SK-N-MC (cell line): ENCODE results near the gene KRT16.

Source experiments
- DNase-seq: peaks from one replicate; pipeline ENCODE4 v3.0.0-alpha.2; 2011; ENCODE audit warnings: low read depth, low spot score
- H3K27ac ChIP-seq: fragments of 200-600 bp; sonication (generic); 2 replicates; pipeline ENCODE4 v1.5.1; 2016; ENCODE audit warnings: mixed run types
- H3K36me3 ChIP-seq: fragments of 200-600 bp; sonication (generic); 2 replicates; pipeline ENCODE4 v1.6.1; 2017; ENCODE audit warnings: antibody characterized with exemption, low read length, mixed read lengths; ENCODE audit not compliant: insufficient read depth
- H3K4me3 ChIP-seq: fragments of 200-600 bp; sonication (generic); 2 replicates; pipeline ENCODE4 v1.5.1; 2016
- H3K9ac ChIP-seq: fragments of 200-600 bp; sonication (generic); 2 replicates; pipeline ENCODE4 v1.8.0; 2017; ENCODE audit warnings: mixed run types, mixed read lengths; ENCODE audit not compliant: insufficient read length
- H3K9me3 ChIP-seq: fragments of 200-600 bp; sonication (generic); 2 replicates; pipeline ENCODE4 v1.6.1; 2017; ENCODE audit warnings: low read depth, mild to moderate bottlenecking, antibody characterized with exemption, low read length, moderate library complexity, mixed read lengths
- EZH2 ChIP-seq: fragments of 200-600 bp; sonication (generic); IDR thresholded peaks from one replicate; pipeline ENCODE4 v1.6.1; 2017; ENCODE audit warnings: antibody characterized with exemption
- FOXP2 ChIP-seq: optimal IDR thresholded peaks from 2 replicates; pipeline ENCODE3; 2011; ENCODE audit warnings: mild to moderate bottlenecking, moderate library complexity; ENCODE audit not compliant: insufficient read depth; ENCODE audit errors: extremely low read length, control extremely low read depth
- POLR2AphosphoS5 ChIP-seq: IDR thresholded peaks from 2 replicates; pipeline ENCODE4 v1.6.1; 2012; ENCODE audit warnings: mild to moderate bottlenecking, low read depth, low read length, borderline replicate concordance

The KRT16 gene

DNA sequence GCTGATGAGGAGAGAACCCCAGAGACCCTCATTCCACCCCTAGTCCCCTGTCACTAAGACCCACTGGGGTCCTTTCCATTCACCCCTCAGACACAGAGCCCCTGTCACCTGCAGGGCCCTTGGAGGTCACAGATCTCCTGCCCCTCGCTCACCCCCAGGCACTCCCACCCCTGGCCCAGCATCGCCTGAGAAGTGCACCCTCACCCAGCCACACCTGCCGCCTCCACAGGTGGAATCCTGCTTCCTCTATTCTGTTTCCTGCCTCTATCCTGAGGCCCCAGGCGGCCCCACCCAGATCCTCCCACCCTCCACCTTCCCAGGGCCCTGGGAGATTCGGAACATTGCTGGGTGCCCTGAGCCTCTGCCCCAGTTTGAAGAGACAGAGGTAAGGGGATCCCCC, 25.6 kb upstream of the KRT16 start:
- no peak for DNase-seq
- H3K36me3 ChIP-seq: no peaks in the 10 kb centered on the region
- no peaks in the 10 kb centered on the region for H3K9me3 ChIP-seq
- TF ChIP-seq EZH2 (no peak), FOXP2 (no peak), POLR2AphosphoS5 (no peak)
- H3K9ac ChIP-seq: no peak overlapping the region
- H3K4me3 ChIP-seq: no peak overlapping the region
- no peak overlapping the region for H3K27ac ChIP-seq

DNA sequence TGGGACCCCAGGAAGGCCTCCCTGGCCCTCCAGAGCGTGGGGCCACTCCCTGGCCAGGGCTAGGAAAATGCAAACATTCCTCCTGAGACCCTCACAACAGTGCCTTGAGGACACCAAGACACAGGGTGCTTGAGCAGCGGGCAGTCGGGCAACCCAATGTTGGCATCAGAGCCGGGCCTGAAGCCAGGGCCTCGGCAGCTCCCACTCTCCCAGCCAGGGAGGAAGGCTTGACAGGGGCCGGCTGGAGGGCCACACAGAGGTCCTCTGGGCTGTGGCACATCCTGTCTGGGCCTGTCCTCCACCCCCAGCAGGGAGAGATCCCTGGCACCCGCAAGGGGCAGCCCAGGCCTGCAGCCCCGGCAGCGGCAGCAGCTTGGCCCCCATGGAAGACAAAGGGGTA, 24.1 kb upstream of the KRT16 start:
- Histone ChIP-seq H3K4me3 (no peak overlapping the region), H3K36me3 (no peaks in the 10 kb centered on the region), H3K9me3 (no peaks in the 10 kb centered on the region), H3K9ac (no peak overlapping the region), H3K27ac (no peak overlapping the region)
- TF ChIP-seq FOXP2 (no peak), POLR2AphosphoS5 (no peak), EZH2 (no peak)
- no peak for DNase-seq

DNA sequence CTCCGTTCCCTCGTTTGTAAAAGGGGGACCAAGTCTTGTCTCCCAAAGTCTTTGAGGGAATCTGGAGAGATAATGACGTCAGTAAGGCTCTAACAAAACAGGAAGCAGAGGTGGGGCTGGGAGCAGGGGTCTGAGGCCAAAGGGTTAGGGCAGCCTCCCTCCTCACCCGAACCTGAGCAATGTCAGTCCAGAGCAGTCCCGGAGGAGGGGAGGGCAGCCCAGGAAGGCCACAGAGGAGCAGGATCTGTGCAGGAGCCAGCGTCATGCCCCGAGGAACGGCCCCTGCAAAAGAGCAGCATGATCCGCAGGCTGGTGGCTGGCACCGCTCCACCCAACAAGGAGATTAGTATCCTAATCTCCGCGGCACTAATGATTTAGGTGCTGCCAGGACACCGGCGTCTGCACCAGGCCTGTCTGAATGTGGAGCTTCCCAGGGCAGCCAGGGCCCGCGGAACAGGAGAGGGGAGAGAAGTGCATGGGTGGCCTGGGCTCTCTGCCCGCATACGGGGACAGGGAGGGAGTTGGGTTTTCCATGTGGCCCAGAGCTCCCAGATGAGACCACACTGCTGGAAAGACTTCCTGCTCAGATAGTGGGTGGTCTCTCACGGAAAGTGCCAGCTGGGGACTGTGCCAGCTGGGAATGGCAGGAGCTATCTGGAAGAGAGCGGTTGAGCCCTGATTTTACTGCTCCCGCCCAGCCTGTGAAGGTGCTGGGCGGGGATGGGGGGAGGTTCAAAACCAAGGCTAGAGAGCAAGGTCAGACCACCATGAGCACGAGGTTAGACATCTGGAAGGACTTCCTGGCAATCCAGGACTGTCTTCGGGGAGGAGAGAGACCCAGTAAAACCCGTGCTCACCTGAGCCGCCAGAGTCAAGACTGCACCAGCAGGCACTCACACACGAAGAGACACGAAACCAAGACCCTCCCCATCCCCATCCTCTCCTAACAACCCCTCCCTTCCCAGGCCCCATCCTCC, 22.8 kb upstream of the KRT16 start:
- H3K4me3 ChIP-seq: no peak overlapping the region
- H3K9me3 ChIP-seq: no peaks in the 10 kb centered on the region
- H3K27ac ChIP-seq: peak overlapping the region; percentile 55
- no peak for DNase-seq
- no peaks in the 10 kb centered on the region for H3K36me3 ChIP-seq
- TF ChIP-seq POLR2AphosphoS5: no peak
- no peak for TF ChIP-seq FOXP2
- no peak for TF ChIP-seq EZH2
- H3K9ac ChIP-seq: peak overlapping the region; percentile 11

DNA sequence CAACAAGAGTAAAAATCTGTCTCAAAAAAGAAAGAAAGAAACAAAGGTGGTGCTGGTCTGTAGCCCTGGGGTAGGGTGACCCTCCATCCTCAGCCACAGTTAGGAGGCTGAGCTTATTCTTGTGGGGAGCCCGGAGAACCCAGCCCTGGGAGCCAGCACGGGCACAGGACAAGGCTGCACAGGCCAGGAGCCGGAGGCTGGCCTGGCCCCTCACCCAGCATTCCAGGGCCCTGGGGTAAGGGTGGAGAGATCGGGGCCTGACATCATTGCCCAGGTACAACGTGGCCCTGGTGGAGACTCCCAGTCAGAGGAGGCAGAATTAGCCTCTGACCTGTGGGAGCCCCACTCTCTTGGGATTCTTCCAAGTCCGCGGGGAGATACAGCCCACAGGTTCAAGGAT, 22.1 kb upstream of the KRT16 start:
- TF ChIP-seq FOXP2 (no peak), POLR2AphosphoS5 (no peak), EZH2 (no peak)
- H3K27ac ChIP-seq: peak overlapping the region; percentile 55; the same call in 1 of the 2 replicates
- H3K9ac ChIP-seq: no peak overlapping the region

DNA sequence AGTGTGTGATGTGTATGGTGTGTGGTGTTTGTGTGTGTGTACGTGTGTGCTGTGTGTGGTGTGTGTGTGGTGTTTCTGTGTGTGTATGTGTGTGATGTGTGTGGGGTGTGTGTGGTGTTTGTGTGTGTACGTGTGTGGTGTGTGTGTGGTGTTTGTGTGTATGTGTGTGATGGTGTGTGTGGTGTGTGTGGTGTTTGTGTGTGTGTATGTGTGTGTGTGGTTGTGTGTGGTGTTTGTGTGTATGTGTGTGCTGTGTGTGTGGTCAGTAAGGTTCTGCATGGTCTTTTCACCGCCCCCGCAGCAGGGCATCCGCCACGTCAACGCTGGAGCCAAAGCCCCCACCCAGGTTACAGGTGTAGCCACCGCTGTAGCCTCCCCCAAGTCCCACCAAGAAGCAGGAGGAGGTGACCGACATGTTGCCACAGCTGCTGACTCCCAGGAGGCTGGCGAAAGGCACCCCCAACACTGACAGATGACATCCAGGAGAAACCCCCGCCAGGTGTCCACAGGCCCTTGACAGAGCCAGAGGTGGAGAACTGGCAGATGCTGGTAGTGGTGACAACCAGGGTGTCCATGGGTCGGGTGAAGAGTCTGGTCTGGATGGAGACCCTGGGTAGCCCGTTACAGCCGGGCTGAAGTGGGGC, 21.1 kb upstream of the KRT16 start:
- H3K36me3 ChIP-seq: no peaks in the 10 kb centered on the region
- no peak overlapping the region for H3K9ac ChIP-seq
- no peak for DNase-seq
- TF ChIP-seq EZH2: no peak
- TF ChIP-seq POLR2AphosphoS5: no peak
- TF ChIP-seq FOXP2: no peak
- H3K4me3 ChIP-seq: no peak overlapping the region
- H3K9me3 ChIP-seq: no peaks in the 10 kb centered on the region
- no peak overlapping the region for H3K27ac ChIP-seq

More for the DNA sequence above, 22.1 kb upstream of the KRT16 start:
- H3K4me3 ChIP-seq: no peak overlapping the region
- no peaks in the 10 kb centered on the region for H3K36me3 ChIP-seq
- no peaks in the 10 kb centered on the region for H3K9me3 ChIP-seq
- no peak for DNase-seq

DNA sequence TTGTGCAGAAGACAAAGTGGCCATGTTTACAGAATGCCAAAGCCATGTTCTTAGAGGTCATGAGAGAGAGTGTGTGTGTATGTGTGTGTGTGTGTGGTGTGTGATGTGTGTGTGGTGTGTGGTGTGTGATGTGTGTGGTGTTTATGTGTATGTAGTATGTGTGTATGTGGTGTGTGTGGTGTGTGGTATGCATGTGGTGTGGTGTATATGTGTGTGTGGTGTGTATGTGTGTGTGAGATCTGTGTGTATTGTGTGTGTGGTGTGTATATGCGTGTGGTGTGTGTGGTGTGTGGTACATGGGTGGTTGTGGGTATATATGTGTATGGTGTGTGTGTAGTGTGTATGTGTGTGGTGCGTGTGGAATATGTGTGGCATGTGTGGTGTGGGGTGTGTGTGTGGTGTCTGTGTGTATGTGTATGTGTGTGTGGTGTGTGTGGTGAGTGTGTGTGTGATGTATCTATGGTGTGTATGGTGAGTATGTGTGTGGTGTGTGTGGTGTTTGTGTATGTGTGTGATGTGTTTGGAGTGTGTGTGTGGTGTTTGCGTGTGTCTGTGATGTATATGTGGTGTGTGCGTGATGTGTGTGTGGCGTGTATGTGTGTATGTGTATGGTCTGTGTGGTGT, 20.0 kb upstream of the KRT16 start:
- TF ChIP-seq POLR2AphosphoS5: no peak
- no peak for TF ChIP-seq FOXP2
- no peak for TF ChIP-seq EZH2
- H3K9ac ChIP-seq: no peak overlapping the region
- no peak for DNase-seq
- no peaks in the 10 kb centered on the region for H3K36me3 ChIP-seq
- no peak overlapping the region for H3K27ac ChIP-seq
- H3K9me3 ChIP-seq: no peaks in the 10 kb centered on the region
- H3K4me3 ChIP-seq: no peak overlapping the region

DNA sequence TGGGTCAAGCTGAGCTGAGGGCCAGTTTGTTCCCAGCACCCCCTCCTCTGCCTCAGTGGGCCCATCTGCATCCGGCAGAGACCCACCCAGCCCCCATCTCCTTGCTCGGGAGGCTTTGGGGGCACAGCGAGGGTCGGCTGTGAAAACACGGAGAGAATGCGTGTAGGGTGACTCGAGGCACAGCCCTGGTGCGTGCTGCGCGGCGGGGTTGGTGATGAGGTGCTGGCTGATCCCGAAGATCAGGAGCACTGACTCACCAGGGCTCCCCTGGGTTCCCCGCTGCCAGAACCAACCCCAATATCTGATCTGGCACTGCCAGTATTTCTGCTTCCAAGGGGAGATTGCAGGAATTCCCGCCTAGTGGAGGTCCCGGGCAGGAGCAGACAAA, 19.3 kb upstream of the KRT16 start:
- Histone ChIP-seq H3K9me3 (no peaks in the 10 kb centered on the region), H3K36me3 (no peaks in the 10 kb centered on the region), H3K9ac (no peak overlapping the region), H3K4me3 (no peak overlapping the region), H3K27ac (no peak overlapping the region)
- TF ChIP-seq FOXP2 (no peak), POLR2AphosphoS5 (no peak), EZH2 (no peak)
- no peak for DNase-seq
